Activated T-helper 17 cell treated with anti-CD3 and anti-CD28 coated beads, Interleukin-2, amount 50 U/mL, for 72 hours (primary cell): ENCODE measurements around the gene TPSD1. TPM values are rescaled to one million over a fixed set of nuclear protein-coding genes. Genes with fewer than 3 reads are reported as not detected.
A peak's percentile ranks its signal among the peaks of the same experiment; 100 is the strongest.
"Not testable (repeated sequence)": the region's sequence is repeated elsewhere in the genome, so short reads cannot be mapped to it uniquely, and the experiment has no call there.

ENCODE experiments used
- ATAC-seq: fragments of 150-1000 bp; cut with Tn5 transposase; replicated peaks from 2 replicates; pipeline ENCODE4 v1.10.0; 2021; ENCODE audit warnings: mild to moderate bottlenecking, moderate library complexity
- H3K27ac Mint-ChIP-seq: one replicate; pipeline ENCODE4 v1.8.0; 2022; ENCODE audit warnings: mixed read lengths
- H3K27me3 Mint-ChIP-seq: one replicate; pipeline ENCODE4 v1.8.0; 2022; ENCODE audit warnings: mixed read lengths
- H3K36me3 Mint-ChIP-seq: one replicate; pipeline ENCODE4 v1.8.0; 2022; ENCODE audit warnings: low read depth, mild to moderate bottlenecking, mixed read lengths
- H3K4me1 Mint-ChIP-seq: one replicate; pipeline ENCODE4 v1.8.0; 2022; ENCODE audit warnings: mixed read lengths
- H3K4me3 Mint-ChIP-seq: one replicate; pipeline ENCODE4 v1.8.0; 2022; ENCODE audit warnings: mild to moderate bottlenecking, mixed read lengths
- H3K9me3 Mint-ChIP-seq: one replicate; pipeline ENCODE4 v1.8.0; 2022; ENCODE audit warnings: mixed read lengths
- total RNA-seq, 2 donors: library from RNA; stranded (reverse); gene quantifications; one replicate each; pipeline ENCODE4 v1.2.3, GENCODE V29; 2022

TPSD1 gene
- total RNA-seq: not detected

- not testable (repeated sequence) for H3K9me3 Mint-ChIP-seq, H3K27ac Mint-ChIP-seq, H3K4me1 Mint-ChIP-seq, H3K4me3 Mint-ChIP-seq, ATAC-seq, H3K36me3 Mint-ChIP-seq
- H3K27me3 Mint-ChIP-seq: peaks cover 11% of the 10 kb centered on the region
These were observed at the start of gene TPSD1 for GRCh38 chr16:1255276-1256122. Gene TPSD1, plus strand, starts transcription at chr16:1256069. Its CDS starts 212 bp downstream, at chr16:1256281.

GRCh38 chr16:1206326-1206725 is 49.5 kb upstream of the TPSD1 start:
- H3K36me3 Mint-ChIP-seq: no peaks in the 10 kb centered on the region
- H3K27ac Mint-ChIP-seq: no peak overlapping the region
- no peaks in the 10 kb centered on the region for H3K27me3 Mint-ChIP-seq
- no peaks in the 10 kb centered on the region for H3K4me1 Mint-ChIP-seq
- no peak overlapping the region for H3K4me3 Mint-ChIP-seq
- ATAC-seq: no peak
- H3K9me3 Mint-ChIP-seq: no peaks in the 10 kb centered on the region

- Mint-ChIP-seq H3K36me3 (no peaks in the 10 kb centered on the region), H3K27me3 (no peaks in the 10 kb centered on the region), H3K9me3 (no peaks in the 10 kb centered on the region), H3K4me3 (peak overlapping the region; percentile 15), H3K4me1 (no peaks in the 10 kb centered on the region), H3K27ac (no peak overlapping the region)
- no peak for ATAC-seq
These were observed 49.1 kb upstream of the TPSD1 start for GRCh38 chr16:1206786-1207185.

- Mint-ChIP-seq H3K27me3 (no peaks in the 10 kb centered on the region), H3K36me3 (no peaks in the 10 kb centered on the region), H3K9me3 (no peaks in the 10 kb centered on the region), H3K4me1 (no peaks in the 10 kb centered on the region), H3K4me3 (peak overlapping the region; percentile 47), H3K27ac (no peak overlapping the region)
- ATAC-seq: peak; percentile 70
These were observed 47.5 kb upstream of the TPSD1 start for GRCh38 chr16:1208239-1208830.

GRCh38 chr16:1209081-1209480 is 46.8 kb upstream of the TPSD1 start:
- Mint-ChIP-seq H3K27ac (no peak overlapping the region), H3K4me1 (no peaks in the 10 kb centered on the region)

GRCh38 chr16:1210461-1210860 is 45.4 kb upstream of the TPSD1 start:
- Mint-ChIP-seq H3K36me3 (no peaks in the 10 kb centered on the region), H3K4me1 (no peaks in the 10 kb centered on the region), H3K27ac (no peak overlapping the region), H3K9me3 (no peaks in the 10 kb centered on the region), H3K27me3 (no peaks in the 10 kb centered on the region), H3K4me3 (no peak overlapping the region)
- no peak for ATAC-seq

More at GRCh38 chr16:1209081-1209480, 46.8 kb upstream of the TPSD1 start:
- Mint-ChIP-seq H3K36me3 (no peaks in the 10 kb centered on the region), H3K4me3 (no peak overlapping the region), H3K27me3 (no peaks in the 10 kb centered on the region), H3K9me3 (no peaks in the 10 kb centered on the region)
- no peak for ATAC-seq

GRCh38 chr16:1211451-1212268 is 44.2 kb upstream of the TPSD1 start:
- Mint-ChIP-seq H3K9me3 (no peaks in the 10 kb centered on the region), H3K4me1 (no peaks in the 10 kb centered on the region), H3K4me3 (no peak overlapping the region), H3K36me3 (no peaks in the 10 kb centered on the region), H3K27me3 (no peaks in the 10 kb centered on the region), H3K27ac (no peak overlapping the region)
- no peak for ATAC-seq

GRCh38 chr16:1212616-1213194 is 43.2 kb upstream of the TPSD1 start:
- Mint-ChIP-seq H3K4me1 (no peaks in the 10 kb centered on the region), H3K4me3 (no peak overlapping the region), H3K36me3 (no peaks in the 10 kb centered on the region), H3K27ac (no peak overlapping the region), H3K9me3 (no peaks in the 10 kb centered on the region), H3K27me3 (no peaks in the 10 kb centered on the region)
- no peak for ATAC-seq

- Mint-ChIP-seq H3K36me3 (no peaks in the 10 kb centered on the region), H3K9me3 (no peaks in the 10 kb centered on the region), H3K27me3 (no peaks in the 10 kb centered on the region), H3K27ac (no peak overlapping the region), H3K4me3 (no peak overlapping the region), H3K4me1 (no peaks in the 10 kb centered on the region)
- no peak for ATAC-seq
These were observed 42.6 kb upstream of the TPSD1 start for GRCh38 chr16:1213231-1213630.

- Mint-ChIP-seq H3K27me3 (no peaks in the 10 kb centered on the region), H3K27ac (no peak overlapping the region), H3K4me3 (no peak overlapping the region), H3K36me3 (no peaks in the 10 kb centered on the region), H3K4me1 (no peaks in the 10 kb centered on the region), H3K9me3 (no peaks in the 10 kb centered on the region)
- ATAC-seq: no peak
These were observed 42.0 kb upstream of the TPSD1 start for GRCh38 chr16:1213796-1214372.

GRCh38 chr16:1214719-1215118 is 41.1 kb upstream of the TPSD1 start:
- Mint-ChIP-seq H3K36me3 (no peaks in the 10 kb centered on the region), H3K9me3 (no peaks in the 10 kb centered on the region), H3K4me3 (no peak overlapping the region), H3K27me3 (no peaks in the 10 kb centered on the region), H3K27ac (no peak overlapping the region), H3K4me1 (no peaks in the 10 kb centered on the region)
- no peak for ATAC-seq

GRCh38 chr16:1215574-1216295 is 40.1 kb upstream of the TPSD1 start:
- no peaks in the 10 kb centered on the region for H3K4me1 Mint-ChIP-seq
- H3K27ac Mint-ChIP-seq: no peak overlapping the region
- H3K36me3 Mint-ChIP-seq: no peaks in the 10 kb centered on the region
- no peaks in the 10 kb centered on the region for H3K9me3 Mint-ChIP-seq
- H3K4me3 Mint-ChIP-seq: no peak overlapping the region
- ATAC-seq: no peak
- no peaks in the 10 kb centered on the region for H3K27me3 Mint-ChIP-seq

- Mint-ChIP-seq H3K4me1 (no peaks in the 10 kb centered on the region), H3K36me3 (no peaks in the 10 kb centered on the region), H3K27me3 (no peaks in the 10 kb centered on the region), H3K9me3 (no peaks in the 10 kb centered on the region), H3K27ac (no peak overlapping the region), H3K4me3 (no peak overlapping the region)
- ATAC-seq: no peak
These were observed 39.6 kb upstream of the TPSD1 start for GRCh38 chr16:1216296-1216619.
